Chondrocyte (in vitro differentiated cells): ENCODE data around the gene PSMB5. TPM values are rescaled to one million over a fixed set of nuclear protein-coding genes. Genes with fewer than 3 reads are reported as not detected.

Source experiments
- DNase-seq: peaks from one replicate; pipeline ENCODE4 v3.0.0; 2021; ENCODE audit warnings: mixed read lengths, low spot score
- H3K27ac Mint-ChIP-seq: one replicate; pipeline ENCODE4 v1.8.0; 2021; ENCODE audit warnings: mild to moderate bottlenecking, moderate library complexity, mixed read lengths; ENCODE audit not compliant: unreplicated experiment
- H3K27me3 Mint-ChIP-seq: 2 replicates; pipeline ENCODE4 v1.8.0; 2021; ENCODE audit warnings: low read depth, mixed read lengths
- H3K36me3 Mint-ChIP-seq: 2 replicates; pipeline ENCODE4 v1.8.0; 2021; ENCODE audit warnings: low read depth, mixed read lengths
- H3K4me1 Mint-ChIP-seq: 2 replicates; pipeline ENCODE4 v1.8.0; 2021; ENCODE audit warnings: low read depth, mild to moderate bottlenecking, mixed read lengths
- H3K4me3 Mint-ChIP-seq: one replicate; pipeline ENCODE4 v1.8.0; 2021; ENCODE audit warnings: mild to moderate bottlenecking, moderate library complexity, mixed read lengths; ENCODE audit not compliant: unreplicated experiment
- H3K9me3 Mint-ChIP-seq: 2 replicates; pipeline ENCODE4 v1.8.0; 2021; ENCODE audit warnings: low read depth, mixed read lengths
- CTCF ChIP-seq: fragments of 200-600 bp; sonication (generic); IDR thresholded peaks from 2 replicates; pipeline ENCODE4 v1.5.0; 2021; ENCODE audit warnings: antibody characterized with exemption, mild to moderate bottlenecking, moderate library complexity
- total RNA-seq: library from RNA; stranded (reverse); gene quantifications from 3 replicates; pipeline ENCODE4 v1.2.1, GENCODE V29; 2021

PSMB5 gene
- total RNA-seq, 1 donor from 2014 or later: 172 TPM

- Mint-ChIP-seq H3K36me3 (peaks cover 17% of the 10 kb centered on the region), H3K4me3 (no peak overlapping the region), H3K27ac (no peak overlapping the region), H3K9me3 (no peaks in the 10 kb centered on the region), H3K4me1 (peaks cover 16% of the 10 kb centered on the region), H3K27me3 (no peaks in the 10 kb centered on the region)
- DNase-seq: no peak
- TF ChIP-seq CTCF: no peak
Measured at GRCh38 chr14:23021889-23022442, 12.7 kb downstream of the PSMB5 start.

- H3K27me3 Mint-ChIP-seq: no peaks in the 10 kb centered on the region
- no peak for TF ChIP-seq CTCF
- H3K27ac Mint-ChIP-seq: no peak overlapping the region
- H3K9me3 Mint-ChIP-seq: no peaks in the 10 kb centered on the region
- H3K36me3 Mint-ChIP-seq: peaks cover 17% of the 10 kb centered on the region
- DNase-seq: no peak
- H3K4me3 Mint-ChIP-seq: no peak overlapping the region
- H3K4me1 Mint-ChIP-seq: peaks cover 16% of the 10 kb centered on the region
Measured at GRCh38 chr14:23021434-23021833, 13.3 kb downstream of the PSMB5 start.

- Mint-ChIP-seq H3K27me3 (no peaks in the 10 kb centered on the region), H3K4me1 (peaks cover 9% of the 10 kb centered on the region), H3K36me3 (peaks cover 11% of the 10 kb centered on the region), H3K9me3 (no peaks in the 10 kb centered on the region), H3K4me3 (no peak overlapping the region), H3K27ac (no peak overlapping the region)
- TF ChIP-seq CTCF: no peak
- DNase-seq: no peak
Measured at GRCh38 chr14:23020143-23021128, 14.3 kb downstream of the PSMB5 start.

GRCh38 chr14:23018107-23018506 lies 16.6 kb downstream of the PSMB5 start:
- TF ChIP-seq CTCF: no peak
- no peak overlapping the region for H3K27ac Mint-ChIP-seq
- no peaks in the 10 kb centered on the region for H3K9me3 Mint-ChIP-seq
- no peak overlapping the region for H3K4me3 Mint-ChIP-seq
- H3K27me3 Mint-ChIP-seq: no peaks in the 10 kb centered on the region
- no peaks in the 10 kb centered on the region for H3K4me1 Mint-ChIP-seq
- DNase-seq: no peak
- peaks cover 2% of the 10 kb centered on the region for H3K36me3 Mint-ChIP-seq

GRCh38 chr14:23017091-23017490 lies 17.6 kb downstream of the PSMB5 start:
- no peak for DNase-seq
- Mint-ChIP-seq H3K4me3 (no peak overlapping the region), H3K36me3 (peaks cover 2% of the 10 kb centered on the region), H3K27me3 (no peaks in the 10 kb centered on the region), H3K27ac (no peak overlapping the region), H3K4me1 (no peaks in the 10 kb centered on the region), H3K9me3 (no peaks in the 10 kb centered on the region)
- TF ChIP-seq CTCF: no peak
